ENCODE data around the gene MRPS18B. TPM values are rescaled to one million over a fixed set of nuclear protein-coding genes. Genes with fewer than 3 reads are reported as not detected.

Gene MRPS18B
- total RNA-seq, 2 experiments from 2014 or later, result 59.0 to 79.6 TPM

- no peak for TF ChIP-seq EZH2phosphoT487 (IDR thresholded peaks at IDR 0.05; ENCODE audit: borderline replicate concordance, low read depth, low read length)
- no peak for TF ChIP-seq CTCF (conservative IDR thresholded peaks at IDR 0.05; ENCODE audit: low read length)
- H4K20me1 ChIP-seq (ENCODE audit: insufficient read depth, low read length), result no peaks in the 10 kb centered on the region; the same call in 1 of the 2 replicates
- H3K27ac ChIP-seq (ENCODE audit: low read depth, low read length, poor library complexity, severe bottlenecking), result no peak overlapping the region
- intact Hi-C loops (cut with micrococcal nuclease; ENCODE audit: unreplicated experiment), result no loop called here
- POLR2A ChIA-PET, result interaction anchor here (0.6 to 0.7 kb wide), 3 partner anchors 27 to 167 kb away, joined by 3 to 4 read pairs (median 3); no protein-coding TSS in a partner anchor
- CTCF ChIA-PET (ENCODE audit: unreplicated experiment), result no interaction called here
- no TSS peak for BruUV-seq (replicated peaks)
- peaks cover 17% of the 10 kb centered on the region for H3K36me3 ChIP-seq (ENCODE audit: insufficient read depth, low read length)
- H3K9me3 ChIP-seq (ENCODE audit: low read length), result no peaks in the 10 kb centered on the region
- H3K9me2 ChIP-seq (ENCODE audit: insufficient read depth, low read length), result no peaks in the 10 kb centered on the region
- DNase-seq (ENCODE audit: low spot score), result no peak
- peaks cover 16% of the 10 kb centered on the region for H3K4me1 ChIP-seq (ENCODE audit: insufficient read depth, low read length, poor library complexity, severe bottlenecking)
- H3K79me2 ChIP-seq (ENCODE audit: insufficient read depth, low read depth, low read length), result peaks cover 28% of the 10 kb centered on the region; the same call in 1 of the 2 replicates
- H3K4me2 ChIP-seq (ENCODE audit: low read length), result no peak overlapping the region
- H3K4me3 ChIP-seq (ENCODE audit: low read depth, low read length, poor library complexity, severe bottlenecking), result no peak overlapping the region
- no peak overlapping the region for H2AFZ ChIP-seq (ENCODE audit: low read length)
Observed at GRCh38 chr6:30644769-30645168, 27.1 kb downstream of the MRPS18B start.

GRCh38 chr6:30645989-30646388 is 28.3 kb downstream of the MRPS18B start:
- Histone ChIP-seq H3K9me2 (ENCODE audit: insufficient read depth, low read length) (no peaks in the 10 kb centered on the region), H3K4me3 (ENCODE audit: low read depth, low read length, poor library complexity, severe bottlenecking) (peak overlapping the region; percentile 93), H3K4me2 (ENCODE audit: low read length) (peak overlapping the region; percentile 70), H3K27ac (ENCODE audit: low read depth, low read length, poor library complexity, severe bottlenecking) (no peak overlapping the region), H3K9me3 (ENCODE audit: low read length) (no peaks in the 10 kb centered on the region), H4K20me1 (ENCODE audit: insufficient read depth, low read length) (no peaks in the 10 kb centered on the region; the same call in 1 of the 2 replicates), H3K79me2 (ENCODE audit: insufficient read depth, low read depth, low read length) (peaks cover 29% of the 10 kb centered on the region; the same call in 1 of the 2 replicates), H3K36me3 (ENCODE audit: insufficient read depth, low read length) (peaks cover 17% of the 10 kb centered on the region), H3K4me1 (ENCODE audit: insufficient read depth, low read length, poor library complexity, severe bottlenecking) (peaks cover 16% of the 10 kb centered on the region), H2AFZ (ENCODE audit: low read length) (no peak overlapping the region)
- DNase-seq (ENCODE audit: low spot score), result no peak
- intact Hi-C loops (cut with micrococcal nuclease; ENCODE audit: unreplicated experiment), result no loop called here
- no peak for TF ChIP-seq CTCF (conservative IDR thresholded peaks at IDR 0.05; ENCODE audit: low read length)
- TF ChIP-seq EZH2phosphoT487 (IDR thresholded peaks at IDR 0.05; ENCODE audit: borderline replicate concordance, low read depth, low read length), result no peak
- ChIA-PET POLR2A (interaction anchor here (1.2 kb wide), 1 partner anchor 33 kb away, joined by 5 read pairs; no protein-coding TSS in a partner anchor), CTCF (ENCODE audit: unreplicated experiment) (no interaction called here)
- BruUV-seq (replicated peaks), result no TSS peak

All from OCI-LY7 (cell line).